Prostate gland (tissue), 2 donors: Measurements from ENCODE around the gene INSIG2.

Source experiments
- CTCF ChIP-seq, 4 experiments: fragments of 200-600 bp in 2 of 4; fragments of 450-650 bp in 2 of 4; sonication (generic) in 2 of 4; IDR thresholded peaks; 1 replicate in 3 of 4; 2 replicates in 1 of 4; pipeline ENCODE4 v1.5.1; 2016 to 2019; ENCODE audit warnings: antibody characterized with exemption in 4 of 4, mild to moderate bottlenecking in 2 of 4, moderate library complexity in 2 of 4
- POLR2A ChIP-seq: fragments of 450-650 bp; IDR thresholded peaks from one replicate; pipeline ENCODE4 v1.6.1; 2016; ENCODE audit warnings: antibody characterized with exemption, mild to moderate bottlenecking
- POLR2AphosphoS5 ChIP-seq: sonication (generic); formaldehyde crosslinking; IDR thresholded peaks from one replicate; pipeline ENCODE4 v1.6.1; 2017; ENCODE audit warnings: antibody characterized with exemption

- no peak for TF ChIP-seq POLR2AphosphoS5
- TF ChIP-seq CTCF (IDR thresholded peaks at IDR 0.05) = no peak
- no peak for TF ChIP-seq POLR2A
Observed at GRCh38 chr2:118065015-118065706, 23.1 kb upstream of the INSIG2 start.
